CD4-positive, alpha-beta T cell treated with Interleukin-17A for 4 hours (primary cell): Measurements from ENCODE around the gene F2.
"Not testable (repeated sequence)": the region's sequence is repeated elsewhere in the genome, so short reads cannot be mapped to it uniquely, and the experiment has no call there.

Experiments used
- DNase-seq: peaks from one replicate; pipeline ENCODE4 v3.0.0-alpha.2; 2020; ENCODE audit warnings: mixed read lengths

F2 gene

DNA sequence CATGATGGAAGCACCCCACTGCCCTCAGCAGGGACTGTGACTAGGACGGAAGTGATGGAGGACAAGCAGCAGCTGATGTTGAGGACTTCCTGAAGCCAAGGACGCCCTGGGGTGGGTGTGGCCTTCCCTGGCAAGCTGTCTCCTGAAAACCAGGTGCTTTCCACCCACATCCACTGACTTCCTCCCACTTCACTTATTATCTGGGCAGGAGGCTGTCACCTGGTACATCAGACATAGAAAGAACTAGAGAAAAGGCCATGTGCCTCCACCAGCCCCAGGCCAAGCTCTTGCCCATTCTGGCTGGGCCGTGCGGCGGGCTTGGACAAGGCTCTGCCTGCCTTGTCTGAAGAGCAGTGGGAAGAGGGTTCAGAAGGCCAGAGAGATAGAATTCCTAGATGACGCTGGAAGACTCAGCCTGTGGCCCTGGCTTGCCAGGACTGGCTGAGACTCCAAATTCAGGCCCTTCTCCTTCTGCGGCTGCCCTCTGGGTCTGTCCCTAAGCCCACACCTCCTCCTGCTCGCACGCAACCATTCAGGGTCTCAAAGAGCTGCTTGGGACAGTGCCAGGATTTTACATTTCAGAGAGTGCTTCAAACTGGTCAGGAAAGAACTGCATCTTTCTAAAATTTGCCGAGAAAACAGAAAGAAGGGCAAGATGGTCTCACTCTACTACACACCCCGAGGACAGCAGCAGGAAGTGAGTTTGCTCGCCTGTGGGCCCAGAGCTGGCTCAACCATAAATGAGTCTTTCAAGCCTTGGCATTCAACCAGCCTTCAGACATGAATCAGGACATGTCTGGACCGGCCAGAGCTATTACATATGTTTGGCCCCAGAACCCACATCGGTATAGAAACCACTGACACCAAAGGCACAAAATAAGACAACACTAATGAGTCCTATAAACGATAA lies 31.9 kb upstream of the F2 start:
- no peak for DNase-seq

DNA sequence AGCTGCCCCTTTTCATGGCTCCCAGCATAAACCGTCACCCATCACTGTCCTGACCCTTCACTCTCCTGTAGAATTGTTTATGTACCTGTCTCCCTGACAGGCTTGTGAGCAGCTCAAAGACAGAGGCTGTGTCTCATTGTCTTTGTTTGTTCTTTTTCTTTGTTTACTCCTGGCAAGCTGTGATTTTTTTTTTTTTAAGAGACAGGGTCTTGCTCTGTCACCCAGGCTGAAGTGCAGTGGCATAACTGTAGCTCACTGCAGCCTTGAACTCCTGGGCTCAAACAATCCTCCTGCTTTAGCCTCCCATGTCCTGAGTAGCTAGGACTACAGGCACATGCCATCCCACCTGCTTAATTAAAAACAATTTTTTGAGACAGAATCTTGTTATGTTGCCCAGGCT lies 28.3 kb upstream of the F2 start:
- no peak for DNase-seq

DNA sequence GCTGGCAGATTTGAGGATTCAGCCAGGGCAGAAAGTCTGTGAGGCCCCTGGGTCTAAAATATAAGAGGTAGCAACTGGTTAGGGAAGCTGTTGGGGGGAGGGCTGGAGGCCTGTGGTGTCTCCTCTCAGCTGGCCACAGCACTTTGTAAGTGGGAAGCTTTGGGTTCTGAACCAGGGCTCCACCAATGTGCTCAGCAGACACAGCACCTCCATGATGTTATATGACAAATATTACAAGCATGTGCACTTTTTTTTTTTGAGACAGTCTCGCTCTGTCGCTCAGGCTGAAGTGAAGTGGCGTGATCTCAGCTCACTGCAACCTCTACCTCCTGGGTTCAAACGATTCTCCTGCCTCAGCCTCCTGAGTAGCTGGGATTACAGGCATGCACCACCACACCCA lies 26.6 kb upstream of the F2 start:
- no peak for DNase-seq

DNA sequence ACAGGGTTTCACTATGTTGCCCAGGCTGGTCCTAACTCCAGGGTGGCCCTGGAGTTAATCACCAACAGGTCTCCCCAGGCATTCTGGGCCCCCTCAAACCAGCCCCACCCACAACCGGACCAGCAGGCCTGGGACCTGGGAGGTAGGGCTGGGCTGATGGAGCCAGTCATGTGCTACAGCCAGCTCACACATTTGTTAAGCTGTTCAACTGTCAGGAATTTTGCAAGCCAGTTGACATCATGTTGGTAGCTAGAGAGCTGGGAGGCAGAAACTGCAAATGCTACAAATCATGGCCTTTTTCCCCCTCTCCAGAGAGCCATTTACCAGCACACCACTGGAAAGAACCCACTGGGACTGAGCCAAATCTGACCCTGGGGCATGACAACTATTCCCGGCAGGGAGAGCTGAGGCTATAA lies 25.4 kb upstream of the F2 start:
- no peak for DNase-seq

DNA sequence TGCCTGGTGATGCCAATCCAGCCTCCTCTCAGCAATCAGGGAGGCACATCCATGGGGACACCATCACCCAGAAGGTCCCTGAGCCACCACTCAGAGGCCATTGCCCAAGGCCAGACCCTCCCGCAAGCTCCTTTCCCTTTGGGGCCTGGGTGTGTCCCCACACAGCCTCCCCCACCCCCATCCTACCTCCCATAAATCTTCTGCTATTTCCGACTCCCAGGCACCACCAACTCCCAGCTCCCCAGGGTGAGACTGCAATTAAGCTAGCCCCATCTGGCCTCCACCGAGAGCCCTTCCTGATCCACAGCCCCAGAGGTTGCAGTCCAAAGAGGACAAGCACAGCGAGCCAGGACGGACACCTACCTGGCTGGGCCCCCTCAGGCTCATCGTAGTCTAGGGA lies 24.9 kb upstream of the F2 start:
- no peak for DNase-seq

DNA sequence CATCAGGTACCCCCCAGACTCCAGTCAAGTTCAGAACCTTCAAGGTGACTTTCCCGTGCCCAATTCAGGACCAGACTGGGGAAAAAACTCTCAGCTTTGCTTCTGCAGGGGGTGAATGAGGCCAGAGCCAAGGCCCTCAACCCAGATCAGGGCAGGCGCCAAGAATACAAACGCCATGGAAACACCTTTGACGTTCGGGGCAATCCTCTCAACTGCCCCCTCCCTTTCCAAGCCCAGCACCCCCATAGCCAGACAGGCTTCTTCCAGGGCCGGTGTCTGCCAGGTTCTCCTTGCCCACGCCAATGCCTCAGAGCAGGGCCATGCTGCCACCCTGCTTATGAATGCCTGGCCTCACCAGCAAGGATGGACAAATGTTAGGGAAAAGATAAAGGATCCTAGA lies 24.4 kb upstream of the F2 start:
- DNase-seq, result no peak

DNA sequence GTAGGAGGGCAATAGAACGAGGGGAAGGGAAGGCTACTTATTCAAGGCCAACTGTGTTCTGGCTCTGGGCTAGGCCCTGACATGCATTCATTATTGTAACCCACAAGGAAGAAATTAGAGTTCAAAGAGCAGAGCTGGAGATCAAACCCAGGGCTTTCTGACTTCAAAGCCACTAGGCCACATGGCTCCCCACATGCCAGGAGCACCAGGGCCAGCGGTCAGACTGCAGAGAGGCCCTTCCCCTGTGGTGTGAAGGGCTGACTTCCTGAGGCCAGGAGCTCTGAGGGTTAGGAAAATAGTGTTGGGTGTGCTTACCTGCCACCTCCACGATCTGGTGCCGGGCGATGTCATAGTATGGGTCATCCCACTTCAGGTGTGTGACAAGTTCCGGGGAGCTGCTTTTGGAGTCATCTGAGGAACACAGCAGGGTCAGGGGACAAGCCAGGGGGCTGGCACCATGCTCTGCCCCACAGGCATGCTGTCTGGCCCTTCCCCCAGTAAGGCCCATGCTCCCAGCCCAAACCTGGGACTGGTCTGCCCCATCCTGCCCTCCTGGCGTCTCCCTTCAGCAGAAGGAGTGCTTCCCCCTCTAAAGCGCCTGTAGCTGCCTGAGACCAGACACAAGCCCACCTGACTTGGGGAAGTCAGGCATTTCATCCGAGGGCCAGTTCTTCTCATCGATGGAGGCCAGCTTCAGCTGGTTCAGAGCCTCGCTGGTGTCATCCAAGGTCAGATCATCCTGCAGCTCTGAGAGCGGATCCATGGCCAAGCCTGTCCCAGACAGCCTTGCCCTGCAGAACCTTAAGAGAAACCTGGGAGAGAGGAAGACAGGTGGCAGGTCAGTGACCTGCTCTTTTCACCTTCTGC lies 23.4 kb upstream of the F2 start:
- DNase-seq, result no peak

DNA sequence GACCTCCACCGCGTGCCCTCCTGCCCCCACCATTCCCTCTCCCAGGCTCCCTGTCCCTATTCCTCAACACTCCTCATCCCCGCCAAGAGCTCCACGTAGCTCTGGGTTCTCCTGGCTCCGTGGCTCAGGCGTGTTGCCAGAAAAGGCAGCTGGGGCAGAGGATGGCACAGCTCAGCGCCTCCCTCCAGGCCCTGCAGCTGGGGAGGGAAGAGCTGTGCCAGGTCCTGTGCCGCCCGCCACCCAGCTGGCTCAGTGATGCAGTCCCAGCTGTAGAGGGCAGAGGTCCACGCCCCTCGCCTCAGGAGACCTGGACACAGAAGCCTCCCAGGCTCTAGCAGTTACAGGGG lies 22.8 kb upstream of the F2 start:
- DNase-seq, result no peak

DNA sequence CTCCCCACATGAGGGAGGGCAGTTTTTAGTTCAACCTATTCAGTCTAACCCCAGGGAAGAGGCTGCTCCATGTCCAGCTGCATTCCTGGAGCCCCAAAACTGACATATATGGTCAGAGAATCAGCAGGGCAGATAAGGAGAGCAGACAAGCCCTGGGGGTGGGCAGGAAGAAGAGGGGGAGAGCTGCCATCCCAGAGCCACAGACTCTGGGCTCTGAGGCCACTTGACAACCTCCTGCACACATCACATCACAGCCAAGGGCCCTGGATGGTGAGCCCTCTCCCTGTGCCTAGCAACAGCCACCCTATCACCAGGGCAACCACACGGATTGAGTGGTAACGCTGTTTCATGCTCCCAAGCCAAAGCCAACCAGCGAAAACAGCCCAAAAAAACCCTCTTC lies 21.7 kb upstream of the F2 start:
- DNase-seq, result no peak

DNA sequence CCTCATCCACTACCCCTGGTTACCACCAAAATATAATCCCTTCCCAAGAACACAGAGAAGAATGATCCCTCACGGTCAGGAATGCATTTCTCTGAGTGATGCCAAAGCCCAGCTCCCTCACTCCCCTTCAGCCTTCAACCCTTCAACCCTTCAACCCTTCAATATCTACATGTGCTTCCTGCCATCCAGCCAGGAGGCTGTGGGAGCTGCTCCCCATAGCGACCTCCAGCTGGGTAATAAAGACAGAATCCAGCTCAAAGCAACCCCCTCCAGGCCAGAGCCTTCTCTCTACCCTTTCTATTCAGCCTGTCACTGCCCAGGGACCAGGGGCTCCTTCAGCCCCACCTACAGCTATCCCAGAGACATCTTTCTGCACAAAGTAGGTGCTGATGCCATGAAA lies 21.3 kb upstream of the F2 start:
- no peak for DNase-seq

DNA sequence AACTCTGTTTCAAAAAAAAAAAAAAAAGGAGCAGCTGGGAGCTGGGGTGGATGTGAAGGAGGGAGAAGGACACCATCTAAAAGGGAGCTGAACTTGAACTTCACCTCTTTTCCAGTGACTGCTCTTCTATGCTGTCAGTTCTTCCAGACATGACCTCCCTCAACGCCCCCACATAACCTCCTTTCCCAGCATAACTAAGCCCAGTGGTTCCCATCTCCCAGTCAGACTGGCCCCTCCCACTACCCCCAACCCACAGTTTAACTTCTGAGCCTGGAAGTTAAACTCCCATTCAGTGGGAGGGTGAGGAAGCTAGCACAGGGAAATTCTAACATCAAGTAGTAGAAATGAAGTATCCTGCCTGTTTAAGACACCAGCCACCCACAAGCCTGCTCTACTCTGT lies 20.4 kb upstream of the F2 start:
- no peak for DNase-seq

DNA sequence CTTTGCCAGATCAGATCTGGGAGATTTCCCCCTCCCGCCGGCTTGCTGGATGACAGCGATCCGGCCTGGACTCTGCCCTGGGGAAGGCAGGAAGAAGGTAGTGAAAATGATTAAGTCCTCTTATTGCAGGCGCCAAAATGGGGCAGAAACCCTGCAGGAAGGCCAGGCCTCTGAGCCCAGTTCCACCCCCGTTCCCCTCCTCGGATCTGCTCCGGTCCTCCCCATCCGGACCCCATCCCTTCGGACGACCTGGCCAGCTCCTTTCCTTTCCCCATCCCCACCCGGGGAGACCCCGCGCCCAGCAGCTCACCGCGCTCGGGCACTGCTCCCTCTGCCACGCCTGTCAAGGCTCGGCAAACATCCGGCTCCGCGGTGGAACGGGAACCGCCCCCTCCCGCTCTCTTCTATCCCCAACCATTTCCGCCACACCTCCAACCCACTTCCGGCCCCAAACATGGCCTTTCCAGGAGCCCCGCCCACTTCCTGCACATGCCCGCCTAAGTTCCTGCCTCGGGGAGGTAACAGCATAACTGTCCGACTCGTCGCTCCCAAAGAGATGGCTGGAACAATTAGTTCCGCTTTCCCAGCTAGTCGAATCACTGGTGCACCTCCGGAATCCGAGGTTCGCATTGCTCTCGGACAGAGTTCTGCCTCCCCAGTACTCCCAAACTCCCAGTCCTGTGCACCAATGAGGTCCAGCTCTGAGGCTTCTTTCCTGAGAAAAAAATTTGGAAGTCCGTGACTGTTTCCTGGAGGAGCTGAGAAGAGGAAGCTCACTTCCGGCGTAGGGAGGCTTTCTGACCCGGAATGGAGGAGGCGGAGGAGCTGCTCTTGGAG lies 18.6 kb upstream of the F2 start, which contains the start of the genes ARHGAP1 and ZNF408:
Gene ARHGAP1, minus strand, starts transcription at position 379 of the 837 bp plus-strand sequence. CDS start 4,512 bp downstream, outside the sequence.
Gene ZNF408, plus strand, starts transcription at position 791 of the 837 bp plus-strand sequence. Its CDS starts 17 bp downstream, at position 808.
- DNase-seq, result peak; percentile 99

DNA sequence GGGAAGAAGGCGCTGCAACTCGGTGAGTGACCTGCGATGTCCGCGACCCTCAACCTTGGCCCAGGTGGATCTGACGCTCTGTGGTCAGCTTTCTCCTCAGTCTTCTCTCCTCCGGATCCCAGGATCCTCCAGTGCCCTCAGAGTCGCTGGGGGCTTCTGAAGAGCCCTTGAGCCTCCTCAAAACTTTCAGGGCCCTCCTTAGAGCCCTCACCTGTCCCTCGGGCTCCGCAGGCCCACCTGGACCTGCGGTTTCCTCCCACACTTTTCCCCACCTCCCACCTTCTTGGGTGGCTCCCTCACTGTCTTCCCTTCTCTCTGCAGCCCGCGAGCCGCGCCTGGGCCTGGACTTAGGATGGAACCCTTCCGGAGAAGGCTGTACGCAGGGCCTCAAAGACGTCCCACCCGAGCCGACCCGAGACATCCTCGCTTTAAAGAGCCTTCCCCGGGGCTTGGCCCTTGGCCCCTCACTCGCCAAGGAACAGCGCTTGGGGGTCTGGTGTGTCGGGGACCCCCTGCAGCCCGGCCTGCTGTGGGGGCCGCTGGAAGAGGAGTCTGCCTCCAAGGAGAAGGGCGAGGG lies 17.8 kb upstream of the F2 start:
- DNase-seq, result no peak

DNA sequence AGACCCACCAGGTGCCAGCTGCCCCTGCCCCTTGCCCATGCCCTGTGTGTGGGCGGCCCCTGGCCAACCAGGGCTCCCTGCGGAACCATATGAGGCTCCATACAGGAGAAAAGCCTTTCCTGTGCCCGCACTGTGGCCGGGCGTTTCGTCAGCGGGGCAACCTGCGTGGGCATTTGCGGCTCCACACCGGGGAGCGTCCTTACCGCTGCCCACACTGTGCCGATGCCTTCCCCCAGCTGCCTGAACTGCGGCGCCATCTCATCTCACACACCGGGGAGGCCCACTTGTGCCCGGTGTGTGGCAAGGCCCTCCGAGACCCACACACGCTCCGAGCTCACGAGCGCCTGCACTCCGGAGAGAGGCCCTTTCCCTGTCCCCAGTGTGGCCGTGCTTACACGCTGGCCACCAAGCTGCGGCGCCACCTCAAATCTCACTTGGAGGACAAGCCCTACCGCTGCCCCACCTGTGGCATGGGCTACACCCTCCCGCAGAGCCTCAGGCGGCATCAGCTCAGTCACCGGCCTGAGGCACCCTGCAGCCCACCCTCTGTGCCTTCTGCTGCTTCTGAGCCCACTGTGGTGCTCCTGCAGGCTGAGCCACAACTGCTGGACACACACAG lies 13.8 kb upstream of the F2 start:
- no peak for DNase-seq

DNA sequence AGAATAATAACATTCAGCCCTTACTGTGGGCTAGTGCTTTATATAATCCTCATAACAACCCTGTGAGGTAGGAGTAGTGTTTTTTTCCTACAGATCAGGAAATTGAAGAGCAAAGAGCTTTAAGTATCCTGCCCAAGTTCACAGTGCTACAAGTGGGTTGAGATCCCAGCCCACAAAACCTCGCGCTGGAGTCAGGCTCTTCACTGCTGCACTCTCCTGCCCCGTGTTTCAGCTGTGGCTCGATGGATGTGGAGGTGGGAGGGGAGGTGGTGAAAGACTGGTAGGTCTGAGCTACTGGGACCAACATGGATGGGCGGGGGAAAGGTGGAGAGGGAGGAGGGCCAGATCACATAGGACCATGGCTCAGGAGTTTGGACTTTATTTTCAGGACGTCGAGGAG lies 12.1 kb upstream of the F2 start:
- DNase-seq, result no peak

DNA sequence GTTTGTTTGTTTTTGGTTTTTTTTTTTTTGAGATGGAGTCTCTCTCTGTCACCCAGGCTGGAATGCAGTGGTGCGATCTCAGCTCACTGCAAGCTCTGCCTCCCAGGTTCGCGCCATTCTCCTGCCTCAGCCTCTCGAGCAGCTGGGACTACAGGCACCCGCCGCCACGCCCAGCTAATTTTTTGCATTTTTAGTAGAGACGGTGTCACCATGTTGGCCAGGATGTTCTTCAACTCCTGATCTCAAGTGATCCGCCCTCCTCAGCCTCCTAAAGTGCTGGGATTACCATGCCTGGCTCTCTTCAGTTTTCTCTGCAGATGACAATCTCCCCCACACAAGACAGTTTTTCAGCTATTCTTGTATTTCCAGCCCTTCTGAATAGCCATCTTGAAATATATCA lies 9.7 kb upstream of the F2 start:
- DNase-seq, result not testable (repeated sequence)

DNA sequence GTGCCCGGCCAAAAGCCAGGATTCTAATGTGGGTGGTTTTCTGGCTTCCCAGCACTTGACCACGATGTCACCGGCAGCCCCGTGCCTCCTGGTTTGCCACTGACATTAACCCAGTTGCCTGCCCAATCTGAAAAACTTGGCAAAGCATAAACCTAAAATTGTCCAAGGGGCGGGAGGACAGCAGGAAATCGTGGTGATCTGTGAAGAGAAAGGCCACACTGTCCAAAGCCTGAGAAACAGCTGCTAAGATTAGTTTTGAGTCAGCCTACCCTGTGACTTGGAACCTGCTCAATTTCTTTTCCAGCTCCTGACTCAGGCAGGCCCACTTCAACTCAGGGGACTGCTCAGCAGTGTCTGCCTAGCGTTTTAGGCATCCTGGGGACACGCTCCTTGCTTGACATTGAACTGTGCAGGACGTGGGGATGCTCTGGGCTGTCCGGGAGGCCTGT lies 8.2 kb upstream of the F2 start:
- DNase-seq, result no peak

DNA sequence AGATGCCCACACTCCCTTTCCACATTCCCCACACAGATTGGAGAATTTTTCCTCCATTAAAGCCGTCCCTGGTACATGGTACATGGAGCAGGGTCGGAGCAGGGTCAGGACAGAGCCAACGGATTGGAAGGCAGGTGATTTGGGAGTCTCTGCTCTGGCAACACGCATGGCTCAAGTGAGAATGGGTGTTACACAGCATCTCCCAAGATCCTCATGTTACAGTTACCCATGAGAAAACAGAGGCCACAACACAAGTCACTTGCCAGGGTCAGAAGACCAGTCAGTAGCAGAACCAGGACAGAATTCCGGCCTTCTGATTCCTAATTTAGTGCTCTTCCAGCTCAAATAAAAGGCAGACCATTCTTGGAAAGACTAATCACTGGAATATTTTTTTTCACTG lies 7.7 kb upstream of the F2 start:
- DNase-seq, result no peak

DNA sequence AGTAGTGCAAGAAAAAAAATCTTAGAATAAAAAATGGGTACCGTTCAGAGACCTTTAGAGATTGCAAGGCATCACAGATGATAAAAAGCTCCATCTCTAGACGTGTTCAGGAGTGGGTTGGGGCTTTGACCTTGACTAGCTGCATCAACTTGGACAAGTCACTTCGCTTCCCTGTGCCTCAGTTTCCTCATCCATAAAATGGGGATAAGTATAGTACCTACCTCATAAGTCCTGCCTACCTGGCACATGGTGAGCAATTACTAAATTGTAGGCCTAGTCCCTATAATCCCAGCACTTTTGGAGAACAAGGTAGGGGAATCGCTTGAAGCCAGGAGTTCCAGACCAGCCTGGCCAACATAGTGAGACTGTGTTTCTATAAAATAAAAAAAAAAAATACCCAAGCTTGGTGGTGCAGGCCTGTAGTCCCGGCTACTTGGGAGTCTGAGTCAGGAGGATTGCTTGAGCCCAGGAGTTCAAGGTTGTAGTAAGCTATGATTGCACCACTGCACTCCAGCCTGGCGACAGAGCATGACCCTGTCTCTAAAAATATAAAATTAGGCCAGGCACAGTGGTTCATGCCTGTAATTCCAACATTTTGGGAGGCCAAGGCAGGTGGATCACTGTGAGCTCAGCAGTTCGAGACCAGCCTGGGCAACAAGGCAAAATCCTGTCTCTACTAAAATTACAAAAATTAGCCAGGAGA lies 6.0 kb upstream of the F2 start:
- no peak for DNase-seq

DNA sequence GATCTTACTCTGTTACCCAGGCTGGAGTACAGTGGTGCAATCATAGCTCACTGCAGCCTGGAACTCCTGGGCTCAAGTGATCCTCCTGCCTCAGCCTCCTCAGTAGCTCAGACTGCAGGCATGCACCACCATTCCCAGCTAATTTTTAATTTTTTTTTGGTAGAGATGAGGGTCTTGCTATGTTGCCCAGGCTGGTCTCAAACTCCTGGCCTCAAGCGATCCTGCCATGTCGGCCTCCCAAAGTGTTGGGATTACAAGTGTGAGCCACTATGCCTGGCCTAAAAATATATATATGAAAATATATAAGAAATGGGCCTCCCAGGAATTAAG lies 1.2 kb upstream of the F2 start:
- DNase-seq, result not testable (repeated sequence)
